Mucosa of gallbladder (tissue), 1 donor: ENCODE data around the gene SUSD2. TPM values are rescaled to one million over a fixed set of nuclear protein-coding genes. Genes with fewer than 3 reads are reported as not detected.
"Not testable (repeated sequence)": the region's sequence is repeated elsewhere in the genome, so short reads cannot be mapped to it uniquely, and the experiment has no call there.

Source experiments
- DNase-seq: peaks from one replicate; pipeline ENCODE4 v3.0.0-alpha.2; 2020; ENCODE audit warnings: low spot score
- total RNA-seq: library from RNA; stranded (reverse); gene quantifications from one replicate; pipeline ENCODE4 v1.2.1, GENCODE V29; 2021
- donor health status: DM: no; HTN: no; CAD: no.

The SUSD2 gene
- total RNA-seq, 1 donor from 2014 or later: 2.0 TPM

- DNase-seq: no peak
Measured at GRCh38 chr22:24176040-24176439, 5.2 kb upstream of the SUSD2 start.

- DNase-seq: peak; percentile 28
Measured at GRCh38 chr22:24176630-24177029, 4.7 kb upstream of the SUSD2 start.

- DNase-seq: no peak
Measured at GRCh38 chr22:24177045-24177444, 4.2 kb upstream of the SUSD2 start.

GRCh38 chr22:24177456-24177855 lies 3.8 kb upstream of the SUSD2 start:
- DNase-seq: no peak

GRCh38 chr22:24178021-24178431 lies 3.3 kb upstream of the SUSD2 start:
- DNase-seq: no peak

GRCh38 chr22:24178502-24179440 lies 2.5 kb upstream of the SUSD2 start:
- DNase-seq: no peak

- no peak for DNase-seq
Measured at GRCh38 chr22:24179478-24180210, 1.6 kb upstream of the SUSD2 start.

- no peak for DNase-seq
Measured at GRCh38 chr22:24180316-24181087, 785 bp upstream of the SUSD2 start.

- DNase-seq: no peak
Measured at GRCh38 chr22:24181996-24182899, 961 bp downstream of the SUSD2 start.

- not testable (repeated sequence) for DNase-seq
Measured at GRCh38 chr22:24182900-24183246, 1.6 kb downstream of the SUSD2 start.

GRCh38 chr22:24183321-24184031 lies 2.2 kb downstream of the SUSD2 start:
- DNase-seq: no peak

GRCh38 chr22:24184057-24184798 lies 2.9 kb downstream of the SUSD2 start:
- DNase-seq: no peak

GRCh38 chr22:24185001-24185500 lies 3.8 kb downstream of the SUSD2 start:
- no peak for DNase-seq

- DNase-seq: no peak
Measured at GRCh38 chr22:24185501-24186351, 4.4 kb downstream of the SUSD2 start.

GRCh38 chr22:24186352-24186740 lies 5.1 kb downstream of the SUSD2 start:
- no peak for DNase-seq

GRCh38 chr22:24186892-24187670 lies 5.8 kb downstream of the SUSD2 start:
- no peak for DNase-seq

- DNase-seq: no peak
Measured at GRCh38 chr22:24187731-24188644, 6.7 kb downstream of the SUSD2 start.
